Stomach (tissue), 4 donors: ENCODE data around the gene SPRY1.

Experiments used
- CTCF ChIP-seq, 7 experiments: fragments of 450-650 bp in 4 of 7; fragments of 200-600 bp in 3 of 7; sonication (generic) in 3 of 7; IDR thresholded peaks; one replicate each; pipeline ENCODE4 v1.5.1; 2016 to 2019; ENCODE audit warnings: antibody characterized with exemption in 7 of 7, control low read depth in 2 of 7, mild to moderate bottlenecking in 1 of 7
- EP300 ChIP-seq: sonication (generic); formaldehyde crosslinking; IDR thresholded peaks from one replicate; pipeline ENCODE4 v1.6.1; 2017; ENCODE audit warnings: antibody characterized with exemption
- POLR2AphosphoS5 ChIP-seq, 3 donors: sonication (generic); formaldehyde crosslinking; IDR thresholded peaks; one replicate each; pipeline ENCODE4 v1.6.1; 2016; ENCODE audit warnings: antibody characterized with exemption in 3 of 3

GRCh38 chr4:123348946-123349345, 47.6 kb upstream of the SPRY1 start:
- TF ChIP-seq CTCF (IDR thresholded peaks at IDR 0.05) = no peak
- TF ChIP-seq EP300 = no peak
- no peak for TF ChIP-seq POLR2AphosphoS5 (IDR thresholded peaks at IDR 0.05)
